Fibroblast of lung (primary cell): Measurements from ENCODE around the gene USP6NL. TPM values are rescaled to one million over a fixed set of nuclear protein-coding genes. Genes with fewer than 3 reads are reported as not detected.

Source experiments
- DNase-seq, 2 donors: peaks; one replicate each; pipeline versions ENCODE4 v3.0.0 to v3.0.0-alpha.2; 2010; ENCODE audit warnings: low read depth in 2 of 2
- H2AFZ ChIP-seq: 2 replicates; pipeline ENCODE4 v1.5.1; 2012; ENCODE audit warnings: low read length, control low read depth, inconsistent platforms
- H3K27ac ChIP-seq: 2 replicates; pipeline ENCODE4 v1.5.1; 2011; ENCODE audit warnings: low read length, control low read depth; ENCODE audit not compliant: insufficient read depth
- H3K27me3 ChIP-seq: 2 replicates; pipeline ENCODE4 v1.5.1; 2011; ENCODE audit warnings: mild to moderate bottlenecking, low read length; ENCODE audit not compliant: control insufficient read depth, insufficient read depth
- H3K36me3 ChIP-seq: 2 replicates; pipeline ENCODE4 v1.5.1; 2011; ENCODE audit warnings: low read length; ENCODE audit not compliant: control insufficient read depth, insufficient read depth
- H3K4me1 ChIP-seq: 2 replicates; pipeline ENCODE4 v1.5.1; 2011; ENCODE audit warnings: low read length; ENCODE audit not compliant: control insufficient read depth, insufficient read depth; ENCODE audit errors: extremely low read depth
- H3K4me2 ChIP-seq: 2 replicates; pipeline ENCODE4 v1.5.1; 2011; ENCODE audit warnings: low read length, control low read depth; ENCODE audit not compliant: insufficient read depth; ENCODE audit errors: extremely low read depth
- H3K4me3 ChIP-seq, 4 experiments: fragments of 200-600 bp in 1 of 4; sonication (generic) in 1 of 4; replicated peaks in 1 of 4; 2 replicates each; pipeline ENCODE4 v1.5.1; 2011 to 2016; ENCODE audit warnings: low read length in 4 of 4, low read depth in 3 of 4, mild to moderate bottlenecking in 3 of 4, control low read depth in 2 of 4, inconsistent platforms in 1 of 4, mixed read lengths in 1 of 4; ENCODE audit not compliant: insufficient read depth in 1 of 4; ENCODE audit errors: control extremely low read depth in 1 of 4
- H3K79me2 ChIP-seq: 2 replicates; pipeline ENCODE4 v1.5.1; 2012; ENCODE audit warnings: mild to moderate bottlenecking, low read length, inconsistent platforms; ENCODE audit not compliant: control insufficient read depth, insufficient read depth
- H3K9ac ChIP-seq: 2 replicates; pipeline ENCODE4 v1.5.1; 2011; ENCODE audit warnings: mild to moderate bottlenecking, low read length, control low read depth; ENCODE audit not compliant: insufficient read depth
- H3K9me3 ChIP-seq: 2 replicates; pipeline ENCODE4 v1.5.1; 2012; ENCODE audit warnings: low read depth, low read length; ENCODE audit not compliant: control insufficient read depth, insufficient read depth
- H4K20me1 ChIP-seq: 2 replicates; pipeline ENCODE4 v1.5.1; 2011; ENCODE audit warnings: low read length; ENCODE audit not compliant: control insufficient read depth, insufficient read depth; ENCODE audit errors: extremely low read depth
- CTCF ChIP-seq, 2 donors: IDR thresholded peaks in 1 of 2; conservative IDR thresholded peaks in 1 of 2; 1 replicate in 1 of 2; 2 replicates in 1 of 2; pipeline ENCODE4 v1.5.1; 2011 to 2012; ENCODE audit warnings: low read length in 2 of 2, control low read depth in 1 of 2, inconsistent platforms in 1 of 2, low read depth in 1 of 2, mild to moderate bottlenecking in 1 of 2
- EZH2 ChIP-seq: IDR thresholded peaks from 2 replicates; pipeline ENCODE4 v1.5.1; 2012; ENCODE audit warnings: low read length, control low read depth, mild to moderate bottlenecking; ENCODE audit errors: missing control alignments
- polyA plus RNA-seq, 2 donors: library from polyadenylated mRNA; depleted of rRNA in 1 of 2; stranded (reverse) in 1 of 2; unstranded in 1 of 2; fragments of >200 nt; gene quantifications; 2 replicates each; pipeline ENCODE4 v1.2.1, GENCODE V29; 2011 to 2012; ENCODE audit warnings: missing spikeins in 1 of 2
- total RNA-seq: library from RNA; depleted of rRNA; stranded (reverse); fragments of >200 nt; gene quantifications from 2 replicates; pipeline ENCODE4 v1.2.1, GENCODE V29; 2014

The USP6NL gene
- total and polyA plus RNA-seq, 2 donors (not counting 1 experiment from before 2014, with no cell fraction given), result 8.9 to 13.4 TPM

- no peaks in the 10 kb centered on the region for H4K20me1 ChIP-seq
- H3K27me3 ChIP-seq, result no peaks in the 10 kb centered on the region
- peaks cover 46% of the 10 kb centered on the region for H3K79me2 ChIP-seq
- no peak overlapping the region for H2AFZ ChIP-seq
- H3K27ac ChIP-seq, result no peak overlapping the region
- no peak for TF ChIP-seq EZH2
- TF ChIP-seq CTCF (conservative IDR thresholded peaks at IDR 0.05 in 1 of 2, IDR thresholded peaks at IDR 0.05 in 1 of 2; ENCODE audit: low read depth in 1 of 2, low read length in 2 of 2), result no peak
- H3K9ac ChIP-seq, result no peak overlapping the region
- no peak overlapping the region for H3K4me2 ChIP-seq
- H3K4me1 ChIP-seq, result no peaks in the 10 kb centered on the region
- DNase-seq, result no peak
- H3K4me3 ChIP-seq, result no peak overlapping the region
- no peaks in the 10 kb centered on the region for H3K9me3 ChIP-seq
- H3K36me3 ChIP-seq, result no peaks in the 10 kb centered on the region
These were observed 7.7 kb downstream of the USP6NL start for GRCh38 chr10:11603741-11604140.

GRCh38 chr10:11602919-11603523 lies 8.4 kb downstream of the USP6NL start:
- Histone ChIP-seq H3K36me3 (no peaks in the 10 kb centered on the region), H3K27ac (no peak overlapping the region), H3K4me1 (no peaks in the 10 kb centered on the region), H3K9me3 (no peaks in the 10 kb centered on the region), H3K79me2 (peaks cover 39% of the 10 kb centered on the region), H3K4me2 (no peak overlapping the region), H4K20me1 (no peaks in the 10 kb centered on the region), H3K9ac (no peak overlapping the region), H3K4me3 (no peak overlapping the region), H2AFZ (no peak overlapping the region), H3K27me3 (no peaks in the 10 kb centered on the region)
- no peak for TF ChIP-seq EZH2
- TF ChIP-seq CTCF (conservative IDR thresholded peaks at IDR 0.05 in 1 of 2, IDR thresholded peaks at IDR 0.05 in 1 of 2; ENCODE audit: low read depth in 1 of 2, low read length in 2 of 2), result no peak
- DNase-seq, result peak; percentile 42 to 47

GRCh38 chr10:11602358-11602757 lies 9.1 kb downstream of the USP6NL start:
- TF ChIP-seq CTCF (conservative IDR thresholded peaks at IDR 0.05 in 1 of 2, IDR thresholded peaks at IDR 0.05 in 1 of 2; ENCODE audit: low read depth in 1 of 2, low read length in 2 of 2) (no peak), EZH2 (no peak)
- Histone ChIP-seq H3K9ac (no peak overlapping the region), H3K9me3 (no peaks in the 10 kb centered on the region), H3K4me2 (no peak overlapping the region), H4K20me1 (no peaks in the 10 kb centered on the region), H2AFZ (no peak overlapping the region), H3K4me1 (no peaks in the 10 kb centered on the region), H3K4me3 (no peak overlapping the region), H3K36me3 (no peaks in the 10 kb centered on the region), H3K27ac (no peak overlapping the region), H3K27me3 (no peaks in the 10 kb centered on the region), H3K79me2 (peaks cover 36% of the 10 kb centered on the region)
- no peak for DNase-seq
